ENCODE measurements around the gene ROCK2. TPM values are rescaled to one million over a fixed set of nuclear protein-coding genes. Genes with fewer than 3 reads are reported as not detected.

ROCK2 gene
- total RNA-seq, 1 donor from 2014 or later = 36.1 TPM

DNA sequence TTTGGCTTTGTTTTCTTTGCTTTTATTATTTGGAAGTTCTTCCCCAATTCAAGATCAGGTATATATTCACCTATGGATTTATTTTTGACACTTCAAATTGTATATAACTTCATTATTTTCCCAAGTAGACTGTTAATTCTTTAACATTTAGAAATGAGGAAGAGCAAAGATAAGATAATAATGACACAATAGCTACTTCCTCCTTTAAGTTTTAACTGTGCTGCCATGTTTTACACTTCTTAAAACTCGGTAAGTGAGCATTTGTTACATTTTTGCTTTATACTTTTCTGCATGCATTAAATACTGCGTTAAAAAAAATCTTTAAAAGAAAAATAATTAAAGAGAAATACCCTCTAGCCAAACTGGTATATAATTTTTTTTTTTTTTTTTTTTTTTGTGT, 156.7 kb downstream of the ROCK2 start:
- Mint-ChIP-seq H3K4me1 (no peaks in the 10 kb centered on the region), H3K4me3 (no peak overlapping the region), H3K27ac (no peak overlapping the region), H3K27me3 (ENCODE audit: insufficient read depth, low read depth) (no peaks in the 10 kb centered on the region), H3K36me3 (peaks cover 19% of the 10 kb centered on the region), H3K9me3 (no peaks in the 10 kb centered on the region)
- no peak for TF ChIP-seq EZH2 (IDR thresholded peaks at IDR 0.05)
- TF ChIP-seq EZH2phosphoT487 (IDR thresholded peaks at IDR 0.05) = no peak
- no peak for TF ChIP-seq CTCF (IDR thresholded peaks at IDR 0.05)
- H3K27me3 ChIP-seq = no peaks in the 10 kb centered on the region
- DNase-seq (ENCODE audit: low spot score) = no peak
- no peaks in the 10 kb centered on the region for H3K79me2 ChIP-seq (ENCODE audit: low read depth)
- no peaks in the 10 kb centered on the region for H3K4me1 ChIP-seq
- no peaks in the 10 kb centered on the region for H3K9me3 ChIP-seq (ENCODE audit: low read depth)
- no peaks in the 10 kb centered on the region for H3F3A ChIP-seq (ENCODE audit: low read depth)
- no peaks in the 10 kb centered on the region for H4K20me1 ChIP-seq (ENCODE audit: low read depth)
- H3K4me3 ChIP-seq = no peak overlapping the region
- no peak overlapping the region for H3K27ac ChIP-seq
- H3K4me2 ChIP-seq = no peak overlapping the region
- H3K9ac ChIP-seq = no peak overlapping the region
- H2AFZ ChIP-seq (replicated peaks) = no peak overlapping the region
- H3K36me3 ChIP-seq = no peaks in the 10 kb centered on the region

DNA sequence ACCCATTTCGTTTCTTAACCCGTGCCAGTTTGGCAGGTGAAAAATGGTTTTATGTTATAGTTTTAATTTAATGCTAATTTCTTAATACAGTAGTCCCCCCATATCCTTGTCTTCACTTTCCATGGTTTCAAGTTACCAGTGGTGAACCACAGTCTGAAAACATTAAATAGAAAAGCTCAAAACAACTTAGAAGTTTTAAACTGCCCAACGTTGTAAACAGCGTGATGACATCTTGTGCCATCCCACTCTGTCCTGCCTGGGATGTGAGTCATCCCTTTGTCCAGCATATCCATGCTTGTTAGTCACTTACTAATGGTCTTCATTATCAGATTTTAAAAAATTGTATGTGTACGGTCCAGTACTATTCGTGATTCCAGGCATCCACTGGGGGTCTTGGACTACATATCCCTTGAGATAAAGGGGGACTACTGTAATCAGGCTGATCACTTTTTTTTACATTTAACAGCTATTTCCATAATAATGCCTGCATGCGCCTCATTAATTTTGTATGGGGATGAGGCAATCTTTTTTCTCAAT, 157.3 kb downstream of the ROCK2 start:
- H3K79me2 ChIP-seq (ENCODE audit: low read depth) = no peaks in the 10 kb centered on the region
- no peak overlapping the region for H3K4me3 ChIP-seq
- H3K9me3 Mint-ChIP-seq = no peaks in the 10 kb centered on the region
- H3K27me3 ChIP-seq = no peaks in the 10 kb centered on the region
- H3K36me3 Mint-ChIP-seq = peaks cover 19% of the 10 kb centered on the region
- H3K27me3 Mint-ChIP-seq (ENCODE audit: insufficient read depth, low read depth) = no peaks in the 10 kb centered on the region
- no peaks in the 10 kb centered on the region for H3K4me1 ChIP-seq
- no peak overlapping the region for H3K4me2 ChIP-seq
- H3K4me3 Mint-ChIP-seq = no peak overlapping the region
- no peaks in the 10 kb centered on the region for H3K36me3 ChIP-seq
- no peaks in the 10 kb centered on the region for H3F3A ChIP-seq (ENCODE audit: low read depth)
- H4K20me1 ChIP-seq (ENCODE audit: low read depth) = no peaks in the 10 kb centered on the region
- no peak overlapping the region for H3K27ac ChIP-seq
- DNase-seq (ENCODE audit: low spot score) = no peak
- H3K9me3 ChIP-seq (ENCODE audit: low read depth) = no peaks in the 10 kb centered on the region
- no peaks in the 10 kb centered on the region for H3K4me1 Mint-ChIP-seq
- H2AFZ ChIP-seq (replicated peaks) = no peak overlapping the region
- H3K9ac ChIP-seq = no peak overlapping the region
- no peak overlapping the region for H3K27ac Mint-ChIP-seq
- TF ChIP-seq CTCF (IDR thresholded peaks at IDR 0.05) = no peak

GRCh38 chr2:11186145-11186544, 158.3 kb downstream of the ROCK2 start:
- Mint-ChIP-seq H3K27ac (no peak overlapping the region), H3K36me3 (peaks cover 18% of the 10 kb centered on the region), H3K9me3 (no peaks in the 10 kb centered on the region), H3K27me3 (ENCODE audit: insufficient read depth, low read depth) (no peaks in the 10 kb centered on the region), H3K4me3 (no peak overlapping the region), H3K4me1 (no peaks in the 10 kb centered on the region)
- Histone ChIP-seq H2AFZ (replicated peaks) (no peak overlapping the region), H3K9me3 (ENCODE audit: low read depth) (no peaks in the 10 kb centered on the region), H3K27me3 (no peaks in the 10 kb centered on the region), H3K79me2 (ENCODE audit: low read depth) (no peaks in the 10 kb centered on the region), H3K27ac (no peak overlapping the region), H3K4me2 (no peak overlapping the region), H3K36me3 (no peaks in the 10 kb centered on the region), H3F3A (ENCODE audit: low read depth) (no peaks in the 10 kb centered on the region), H4K20me1 (ENCODE audit: low read depth) (no peaks in the 10 kb centered on the region), H3K9ac (no peak overlapping the region), H3K4me1 (no peaks in the 10 kb centered on the region), H3K4me3 (no peak overlapping the region)
- no peak for DNase-seq (ENCODE audit: low spot score)
- no peak for TF ChIP-seq CTCF (IDR thresholded peaks at IDR 0.05)
- no peak for TF ChIP-seq EZH2phosphoT487 (IDR thresholded peaks at IDR 0.05)

All from neural progenitor cell (in vitro differentiated cells).